AG08395 (cell line): ENCODE data around the gene MEF2C.
"Not testable (repeated sequence)": the region's sequence is repeated elsewhere in the genome, so short reads cannot be mapped to it uniquely, and the experiment has no call there.

Experiments used
- DNase-seq: peaks from one replicate; pipeline ENCODE4 v3.0.0; 2012; ENCODE audit warnings: mixed read lengths, low spot score

The MEF2C gene

DNA sequence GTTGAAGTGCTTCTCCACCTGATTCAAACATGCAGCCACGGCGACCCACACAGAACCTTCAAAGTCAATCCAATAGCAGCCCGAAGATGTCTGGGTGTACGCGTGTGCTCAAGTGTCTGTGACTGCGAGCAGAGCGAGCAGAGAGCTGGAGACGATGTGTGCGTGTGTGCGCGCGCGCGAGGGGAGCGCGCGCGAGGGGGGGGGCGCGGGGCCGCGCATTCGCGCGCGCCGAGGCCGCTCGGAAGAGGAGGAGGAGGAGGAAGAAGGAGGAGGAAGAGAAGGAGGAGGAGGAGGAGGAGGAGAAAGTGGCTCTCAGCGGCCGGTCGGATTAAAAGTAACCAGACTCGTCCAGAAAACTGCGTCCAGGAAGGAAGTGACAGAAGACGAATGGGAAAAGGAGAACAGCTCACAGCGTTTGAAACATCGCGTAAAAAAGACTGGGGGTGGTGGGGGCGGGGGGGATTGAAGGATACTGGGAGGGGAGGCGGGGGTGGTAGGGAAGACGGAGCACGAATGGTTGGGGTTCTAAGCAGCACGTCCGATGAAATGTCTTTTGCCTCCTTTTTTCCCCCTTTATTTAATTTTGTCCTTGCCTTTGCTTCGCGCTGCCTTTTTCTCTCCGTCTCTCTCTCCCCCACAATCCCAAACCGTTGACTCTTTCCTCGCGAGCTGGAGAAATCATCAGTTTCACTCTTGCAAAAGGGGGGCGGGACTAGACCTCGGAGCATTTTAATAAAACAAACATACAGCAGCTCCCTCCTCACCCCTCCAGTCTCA lies at the start of gene MEF2C:
Gene MEF2C (minus strand): TSS at position 126 of the 777 bp plus-strand sequence. CDS start 59,396 bp downstream, outside the sequence.
- peak; percentile 87 for DNase-seq

DNA sequence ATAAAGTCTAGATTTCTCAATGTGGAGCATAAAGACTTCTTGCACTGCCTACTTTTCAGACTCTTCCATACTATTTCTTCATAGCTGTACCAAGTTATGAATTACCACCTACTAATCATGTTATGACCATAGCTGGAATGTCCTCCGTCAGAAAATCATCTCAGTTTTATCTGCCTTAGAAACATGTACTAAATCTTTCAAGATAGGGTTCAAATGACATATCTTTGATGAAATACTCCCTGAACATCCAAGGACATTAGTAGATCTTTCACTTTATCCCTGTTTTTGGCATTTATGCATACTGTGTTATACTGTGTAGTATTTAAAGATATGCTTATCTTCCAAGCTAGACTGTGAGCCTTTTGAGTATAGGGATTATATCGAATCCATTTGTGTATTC lies 49.6 kb upstream of the MEF2C start:
- no peak for DNase-seq

DNA sequence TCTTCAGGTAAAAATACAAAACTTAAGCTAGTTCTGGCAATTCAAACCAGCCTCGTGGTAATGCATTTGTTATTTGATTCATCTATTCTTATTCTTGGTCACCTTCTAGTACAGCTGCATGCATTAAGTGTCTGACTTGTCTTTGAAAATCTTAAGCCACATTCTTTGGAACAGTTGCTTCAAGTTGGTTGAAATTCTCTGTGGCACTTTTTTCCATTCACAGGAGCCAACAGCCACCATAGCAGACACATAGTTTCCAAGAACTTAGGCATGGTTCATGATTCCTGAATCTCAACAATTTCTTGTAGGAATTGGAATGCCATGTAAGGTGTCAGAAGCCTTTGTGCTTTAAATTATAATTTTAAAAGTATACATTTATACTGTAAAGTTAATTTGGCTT lies 47.4 kb upstream of the MEF2C start:
- no peak for DNase-seq

DNA sequence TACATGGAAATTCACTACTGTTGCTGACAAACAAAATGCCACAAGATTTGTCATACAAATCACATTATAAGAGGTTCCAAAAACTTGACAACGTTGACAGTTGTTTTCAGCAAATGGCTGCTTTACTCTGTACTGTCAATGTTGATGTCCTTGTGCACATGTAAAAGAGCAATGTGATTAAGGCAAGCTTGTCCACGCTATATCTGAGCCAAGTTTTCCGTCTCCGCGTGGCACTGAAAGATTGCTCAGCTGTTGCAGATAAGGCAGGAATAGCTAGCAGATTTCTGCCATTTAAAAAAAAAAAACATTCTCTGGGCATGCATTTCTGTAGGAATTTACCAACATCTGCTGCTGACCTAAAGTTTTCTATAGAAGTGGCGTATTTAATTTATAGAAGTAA lies 46.4 kb upstream of the MEF2C start:
- DNase-seq, result no peak

DNA sequence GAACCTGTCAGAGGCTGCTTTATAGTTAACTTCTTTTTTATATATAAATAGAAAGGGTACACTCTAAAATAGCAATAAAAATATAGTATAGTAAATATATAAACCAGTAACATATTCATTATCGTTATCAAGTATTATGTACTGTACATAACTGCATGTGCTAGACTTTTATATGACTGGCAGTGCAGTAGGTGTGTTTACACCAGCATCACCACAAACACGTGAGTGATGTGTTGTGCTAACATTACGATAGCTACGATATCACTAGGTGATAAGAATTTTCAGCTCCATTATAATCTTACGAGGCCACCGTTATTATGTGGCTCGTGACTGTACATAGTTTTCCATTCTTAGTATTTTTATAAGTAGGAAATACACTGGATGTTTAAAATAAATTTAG lies 43.8 kb upstream of the MEF2C start:
- DNase-seq, result no peak

DNA sequence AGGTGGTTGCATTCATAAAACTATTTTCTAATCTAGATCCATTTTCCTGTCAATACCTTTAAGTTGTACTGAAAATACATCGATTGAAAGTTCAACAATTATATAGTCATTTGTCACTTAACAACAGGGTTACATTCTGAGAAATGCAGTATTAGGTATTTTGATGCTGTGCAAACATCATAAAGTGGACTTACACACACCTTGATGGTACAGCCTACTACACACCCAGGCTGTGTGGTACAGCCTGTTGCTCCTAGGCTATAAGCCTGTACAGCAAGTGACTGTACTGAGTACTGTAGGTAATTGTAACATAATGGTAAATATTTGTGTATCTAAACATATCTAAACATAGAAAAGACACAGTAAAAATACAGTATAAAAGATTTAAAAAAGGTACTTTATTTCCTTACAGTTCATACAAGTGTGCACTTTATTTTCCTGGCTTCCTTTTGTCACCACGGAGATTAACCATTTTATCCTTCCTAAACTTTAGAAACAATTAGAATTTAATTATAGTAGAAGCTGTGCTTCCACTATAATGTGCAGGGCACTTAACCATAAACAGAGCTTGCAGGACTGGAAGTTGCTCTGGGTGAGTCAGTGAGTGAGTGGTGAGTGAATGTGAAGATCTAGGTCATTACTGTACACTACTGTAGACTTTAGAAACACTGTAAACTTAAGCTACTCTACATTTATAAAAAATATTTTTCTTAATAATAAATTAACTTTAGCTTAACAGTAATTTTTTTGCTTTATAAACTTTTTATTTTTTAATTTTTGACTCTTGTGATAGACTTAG lies 42.9 kb upstream of the MEF2C start:
- DNase-seq, result peak; percentile 7

DNA sequence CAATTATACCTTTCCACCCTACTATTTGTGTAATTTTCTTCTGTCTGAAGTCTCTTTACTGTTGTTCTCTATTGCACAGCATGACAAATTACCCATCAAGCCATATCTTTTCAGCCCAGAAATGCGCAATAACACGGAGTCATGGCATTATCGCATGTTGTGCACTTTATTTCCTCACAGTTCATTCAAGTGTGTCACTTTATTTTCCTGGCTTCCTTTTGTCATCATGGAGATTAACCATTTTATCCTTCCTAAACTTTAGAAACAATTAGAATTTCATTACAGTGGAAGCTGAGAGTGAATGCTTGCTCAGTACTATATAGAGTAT lies 41.3 kb upstream of the MEF2C start:
- DNase-seq, result no peak

DNA sequence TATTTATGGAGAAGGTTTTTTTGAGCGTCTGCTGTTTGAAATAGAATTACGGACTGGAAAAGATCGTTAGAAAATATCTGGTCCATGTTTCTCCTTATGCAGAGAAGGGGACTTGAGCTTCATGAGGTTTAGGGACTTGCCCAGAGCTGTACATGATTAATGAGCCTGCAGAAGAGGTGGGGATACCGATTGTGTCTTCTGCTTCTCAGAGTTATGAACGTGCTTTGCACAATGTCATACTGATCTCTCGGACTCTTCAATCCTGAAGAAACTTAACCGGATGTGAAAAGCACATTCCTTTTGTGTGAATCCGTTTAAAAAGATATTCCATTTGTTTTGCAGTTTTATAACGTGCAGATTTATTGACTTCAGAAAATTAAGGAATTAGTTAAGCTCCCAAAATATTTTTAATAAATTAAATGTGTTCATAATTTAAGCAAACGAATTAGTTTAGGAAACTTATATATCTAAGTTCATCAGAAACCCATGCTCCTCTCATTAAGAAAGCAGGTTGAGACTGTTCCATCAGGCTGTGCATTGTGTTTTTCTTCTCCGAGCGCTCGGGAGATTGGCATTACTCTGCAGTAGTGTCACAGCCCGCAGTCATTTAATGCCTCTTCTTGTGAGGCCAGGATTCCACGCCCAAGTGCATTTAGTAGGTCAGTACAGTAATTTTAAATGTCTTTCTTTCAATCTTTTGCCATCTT lies 40.8 kb upstream of the MEF2C start:
- peak; percentile 10 for DNase-seq

DNA sequence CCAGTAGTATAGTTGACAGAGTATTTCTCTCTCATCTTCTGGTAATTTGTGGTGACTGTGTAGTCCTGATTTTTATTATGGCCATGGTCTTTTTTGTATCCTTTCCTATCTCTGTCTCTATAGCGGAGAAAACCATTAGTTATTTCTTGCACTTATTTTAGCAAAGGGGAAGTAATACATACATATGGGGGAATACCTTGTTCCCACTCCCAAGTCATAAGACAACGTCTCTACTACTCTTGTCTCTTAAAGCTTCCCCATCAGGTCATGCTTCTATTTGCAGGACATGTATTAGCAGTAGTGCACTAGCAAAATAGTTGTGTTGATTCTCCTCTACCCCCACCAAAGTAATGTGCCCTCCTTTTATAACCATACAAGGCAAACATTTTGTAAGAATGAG lies 29.8 kb upstream of the MEF2C start:
- not testable (repeated sequence) for DNase-seq

DNA sequence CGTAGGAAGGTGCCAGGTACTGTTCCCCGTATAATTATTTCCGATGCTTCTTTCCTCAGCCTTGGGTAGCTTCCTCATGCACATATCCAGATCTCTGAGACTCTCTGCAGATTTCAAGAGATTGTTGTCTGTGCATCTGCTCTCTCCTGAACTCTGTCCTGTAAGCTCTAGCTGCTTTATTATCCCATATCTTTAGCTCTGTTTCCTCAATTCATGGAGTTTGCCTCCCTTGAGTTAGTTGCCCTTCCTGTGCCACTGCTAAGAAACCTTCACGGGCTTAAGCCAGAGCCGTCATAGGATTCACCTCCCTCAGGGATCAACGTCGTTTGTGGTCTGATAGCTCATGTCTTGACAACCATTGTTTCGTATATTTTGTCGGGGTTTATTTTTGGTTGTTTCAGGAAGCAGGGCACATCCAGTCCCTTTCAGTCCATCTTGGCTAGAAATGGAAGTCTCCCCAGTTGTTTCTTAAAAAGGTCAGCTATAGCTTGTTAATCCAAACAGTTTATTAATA lies 28.1 kb upstream of the MEF2C start:
- DNase-seq, result not testable (repeated sequence)

DNA sequence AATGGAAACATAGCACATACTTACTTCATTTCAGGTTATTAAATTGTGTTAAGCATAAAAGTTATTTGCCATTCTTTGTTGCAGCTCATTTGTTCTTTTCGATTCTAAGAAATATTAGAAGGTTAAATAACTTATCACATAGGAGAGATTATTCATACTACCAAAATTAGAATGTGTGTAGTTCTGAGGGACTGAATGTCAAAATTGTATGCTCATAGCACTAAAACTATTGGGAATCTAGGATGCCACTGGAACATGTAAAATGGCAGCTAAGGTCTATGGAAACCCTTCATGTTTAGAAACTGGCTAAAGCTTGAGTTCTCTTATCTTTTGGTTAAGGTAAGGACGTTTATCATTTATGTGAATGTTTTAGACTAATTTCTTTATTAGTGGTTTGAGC lies 21.5 kb upstream of the MEF2C start:
- DNase-seq, result not testable (repeated sequence)

DNA sequence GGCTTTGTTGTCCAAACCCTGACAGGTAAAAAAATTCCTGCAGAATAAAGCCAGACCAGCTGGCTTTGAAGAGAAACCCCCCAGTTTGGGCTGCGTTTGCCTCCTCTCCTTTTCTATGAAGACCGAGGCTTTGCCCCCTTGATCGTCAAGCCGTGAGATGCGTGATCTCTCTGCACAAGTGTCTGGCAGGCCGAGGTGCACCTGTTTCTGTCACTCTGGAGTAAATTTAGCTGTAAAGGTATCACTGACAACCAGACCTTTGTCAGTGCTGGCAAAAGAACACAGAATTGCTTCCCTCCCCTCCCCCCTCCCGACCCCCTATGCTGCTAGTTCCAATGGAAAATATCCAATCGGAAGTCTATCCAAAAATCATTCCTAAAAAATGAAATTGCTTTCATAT lies 21.0 kb upstream of the MEF2C start:
- DNase-seq, result not testable (repeated sequence)

DNA sequence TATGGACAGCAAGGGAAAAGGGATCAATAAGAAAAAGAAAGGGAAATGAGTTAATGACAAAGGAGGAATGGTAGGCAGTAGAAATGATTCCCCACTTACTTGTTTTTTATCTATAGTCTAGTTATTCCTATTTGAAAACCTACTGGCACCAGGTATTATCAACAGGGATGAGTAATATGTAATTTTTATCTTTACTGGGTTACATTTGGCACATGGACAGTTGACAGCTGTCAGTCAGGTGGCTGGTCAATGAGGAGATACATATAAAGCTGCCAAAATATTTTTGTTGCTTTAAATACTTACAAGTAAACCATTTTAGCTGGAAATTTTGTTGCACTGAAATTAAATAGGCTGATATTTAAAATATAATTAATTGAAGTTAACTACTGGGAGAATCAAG lies 18.1 kb upstream of the MEF2C start:
- not testable (repeated sequence) for DNase-seq

DNA sequence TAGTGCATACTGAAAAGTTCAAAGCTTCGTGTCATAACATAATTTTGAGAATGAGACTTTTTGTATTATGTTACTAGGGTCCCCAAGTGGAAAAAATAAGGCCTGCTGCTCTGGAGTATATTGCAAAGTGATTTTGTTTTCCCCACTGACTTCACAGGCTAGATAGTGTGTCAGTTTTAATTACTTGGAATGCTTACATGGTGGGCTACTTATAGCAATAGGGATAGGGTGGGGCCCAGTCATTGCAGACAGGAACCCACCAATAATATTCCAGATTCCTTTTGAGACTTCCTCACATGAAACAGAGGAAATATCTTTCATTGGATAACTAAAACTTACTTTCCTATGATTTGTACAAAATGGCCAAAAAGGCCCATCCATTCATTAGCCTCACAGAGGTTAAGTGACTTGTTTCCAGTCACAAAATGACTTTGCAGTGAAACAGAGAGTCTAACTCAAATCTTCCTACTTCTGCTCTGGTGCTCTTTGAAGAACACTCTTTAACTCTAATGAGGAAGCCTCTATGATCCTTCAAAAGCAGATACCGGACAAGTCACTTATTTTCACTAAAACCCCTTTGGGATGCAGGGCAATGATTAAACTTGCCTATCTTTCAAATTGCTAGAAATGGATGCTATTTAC lies 16.2 kb upstream of the MEF2C start:
- DNase-seq, result no peak

DNA sequence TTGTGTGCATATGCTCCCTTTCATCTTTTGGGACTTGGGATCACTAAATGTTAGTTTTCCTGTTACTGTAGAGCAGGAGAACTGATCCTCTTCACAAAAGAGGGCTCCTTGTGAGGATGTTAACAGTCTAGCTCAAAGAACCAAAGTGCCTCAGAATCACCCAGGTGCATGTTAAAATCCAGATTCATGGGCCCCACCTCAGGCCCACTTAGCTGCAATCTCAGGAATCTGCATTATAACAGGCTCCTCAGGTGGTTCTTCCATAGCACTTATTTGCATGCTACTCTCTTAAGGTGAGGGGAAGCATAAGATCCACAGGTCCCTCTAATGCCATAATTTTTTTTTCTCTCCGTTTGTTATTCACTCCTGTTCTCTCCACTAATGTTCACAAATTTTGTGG lies 14.8 kb upstream of the MEF2C start:
- no peak for DNase-seq

DNA sequence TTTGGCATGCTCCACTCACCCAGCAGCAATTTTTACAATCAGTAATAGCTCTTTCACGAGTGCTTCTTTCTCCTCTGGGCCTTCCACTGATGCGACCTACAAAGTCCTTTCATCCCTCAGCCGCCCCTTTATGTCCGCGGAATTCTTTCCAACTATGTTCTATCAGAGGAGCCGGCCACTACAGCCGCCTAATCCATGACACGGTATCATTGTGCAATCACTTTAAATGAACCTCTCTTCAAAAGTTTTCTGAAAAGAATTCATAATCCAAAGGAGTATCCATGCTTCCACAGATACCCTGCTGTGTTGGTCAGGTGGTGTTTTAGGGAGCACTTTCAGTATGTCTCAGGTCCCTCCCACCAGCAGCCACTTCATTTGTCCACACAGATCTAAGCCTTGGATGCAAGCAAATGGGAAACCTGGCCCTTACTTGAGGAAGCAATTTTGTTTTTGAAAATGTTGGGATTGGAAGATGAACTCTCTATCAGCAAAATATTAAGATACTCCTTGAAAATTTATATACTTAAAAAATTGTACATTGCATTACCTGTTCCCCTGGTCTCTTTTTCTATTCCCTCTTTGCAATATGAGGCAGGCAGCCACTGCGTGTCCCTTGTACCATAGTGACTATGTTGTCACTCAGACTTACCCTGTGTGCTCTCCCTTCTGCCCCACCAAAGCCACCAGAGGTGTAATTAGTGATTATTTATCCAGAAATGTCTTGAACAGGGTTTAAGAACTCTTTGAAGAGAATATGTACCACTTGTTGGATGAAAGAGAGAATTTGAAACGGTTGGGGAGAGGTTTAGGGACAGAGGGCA lies 12.9 kb upstream of the MEF2C start:
- DNase-seq, result no peak

DNA sequence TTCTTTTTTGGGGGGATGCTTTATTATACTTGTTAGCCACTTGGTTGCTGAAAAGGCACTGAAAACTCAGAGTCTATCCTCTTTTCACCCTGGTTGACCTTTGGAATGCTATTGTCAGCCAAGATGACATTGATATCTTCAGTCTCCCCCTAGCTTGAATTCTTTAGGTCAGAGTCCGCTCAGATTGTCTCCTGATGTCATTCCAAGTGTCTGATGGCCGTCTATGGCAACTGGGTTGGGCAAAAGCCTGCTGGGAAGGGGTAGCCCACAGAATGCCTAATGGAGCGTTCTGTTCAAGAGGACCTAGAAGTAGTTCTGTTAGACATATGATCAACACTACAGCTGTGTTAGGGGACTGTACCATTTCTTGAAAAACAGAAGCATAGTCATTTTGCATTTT lies 9.7 kb upstream of the MEF2C start:
- DNase-seq, result no peak

DNA sequence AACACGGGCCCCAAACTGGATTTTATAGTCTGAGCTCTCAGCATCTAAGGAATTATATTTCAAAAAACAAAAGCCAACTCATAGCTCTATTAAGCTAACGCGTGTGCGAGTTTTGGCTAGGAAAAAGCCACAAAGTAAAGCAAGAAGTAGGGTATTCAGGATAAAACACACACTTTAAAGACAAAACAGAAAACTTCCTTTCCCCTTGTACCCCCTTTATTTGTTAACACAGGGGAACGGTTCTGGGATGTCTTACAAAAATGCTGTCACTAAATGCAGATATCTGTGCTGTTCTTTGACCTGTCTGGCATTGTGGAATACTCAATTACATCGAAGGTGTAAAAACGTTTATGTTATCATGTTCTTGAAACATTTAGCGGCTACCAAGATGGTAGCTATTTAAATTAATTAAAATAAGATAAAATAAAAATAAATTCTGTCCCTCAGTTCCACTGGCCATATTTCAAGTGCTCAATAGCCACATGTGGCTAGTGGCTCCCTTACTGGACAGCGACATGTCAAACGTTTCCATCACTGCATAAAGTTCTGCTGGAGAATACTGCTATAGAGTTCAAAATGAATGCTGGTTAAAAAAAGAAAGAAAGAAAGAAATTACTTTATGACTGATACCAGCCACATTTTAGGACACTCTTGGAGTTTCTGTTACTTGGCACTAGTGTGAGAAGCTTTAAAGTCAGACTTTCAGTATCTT lies 7.2 kb upstream of the MEF2C start:
- DNase-seq, result no peak

DNA sequence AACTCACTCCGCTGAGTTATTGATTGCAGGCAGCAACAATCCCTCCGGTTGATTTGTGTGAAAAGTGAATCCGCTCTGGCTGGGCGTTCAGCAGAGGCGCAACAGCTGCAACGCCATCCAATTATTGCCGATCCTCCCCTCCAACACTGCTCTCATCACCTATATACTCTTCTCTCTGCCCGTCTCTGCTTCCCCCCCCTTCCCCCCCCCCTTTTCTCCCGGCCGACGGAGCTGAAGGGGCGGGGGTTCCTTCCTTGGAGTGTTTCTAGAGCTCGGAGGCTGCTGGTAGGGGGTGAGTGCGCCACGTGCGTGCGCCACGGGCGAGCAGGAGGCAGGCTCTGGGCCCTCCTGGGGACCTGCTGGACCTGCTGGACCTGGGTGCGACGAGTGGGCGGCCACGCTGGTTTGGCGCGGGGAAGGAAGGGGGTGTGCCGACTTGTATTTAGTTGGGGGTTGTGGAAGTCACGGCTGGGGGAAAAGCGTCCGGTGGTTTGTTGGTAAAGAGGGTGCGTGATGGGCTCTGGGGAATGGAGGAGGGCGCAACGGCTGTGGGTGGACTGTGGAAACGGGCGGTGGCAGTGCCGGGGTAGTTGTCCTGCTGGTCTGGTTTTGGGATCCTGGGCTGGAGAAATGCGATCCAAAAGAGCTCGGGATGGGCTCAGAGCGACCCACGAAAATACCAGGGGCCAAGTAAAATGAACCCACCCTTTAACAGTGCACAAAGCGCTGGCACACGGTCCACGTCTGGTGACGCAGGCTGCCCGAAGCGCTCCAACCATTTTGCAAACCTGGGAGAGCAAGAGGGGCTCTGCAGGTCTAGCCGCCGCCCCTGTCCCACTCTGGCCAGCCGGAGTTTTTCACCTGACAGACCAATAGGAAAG lies 6.4 kb upstream of the MEF2C start:
- DNase-seq, result peak; percentile 24

DNA sequence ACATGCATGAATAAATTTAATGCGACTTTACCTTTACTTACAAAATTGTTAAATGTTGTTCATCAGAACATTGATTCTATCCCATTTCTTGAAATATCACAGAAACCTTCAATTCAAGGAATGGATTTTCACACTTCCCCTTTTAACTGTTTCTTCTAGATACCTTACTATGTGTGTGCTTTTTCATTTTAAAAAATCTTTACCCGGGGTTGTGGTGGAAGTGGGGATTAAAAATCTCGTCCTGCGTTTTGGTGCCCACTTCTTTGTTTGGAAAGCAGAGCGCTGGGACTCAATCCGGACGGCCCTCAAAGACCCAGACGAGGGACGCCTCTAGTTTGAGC lies 5.8 kb upstream of the MEF2C start:
- no peak for DNase-seq
